ENCODE results near the gene HCRT.

The HCRT gene

DNA sequence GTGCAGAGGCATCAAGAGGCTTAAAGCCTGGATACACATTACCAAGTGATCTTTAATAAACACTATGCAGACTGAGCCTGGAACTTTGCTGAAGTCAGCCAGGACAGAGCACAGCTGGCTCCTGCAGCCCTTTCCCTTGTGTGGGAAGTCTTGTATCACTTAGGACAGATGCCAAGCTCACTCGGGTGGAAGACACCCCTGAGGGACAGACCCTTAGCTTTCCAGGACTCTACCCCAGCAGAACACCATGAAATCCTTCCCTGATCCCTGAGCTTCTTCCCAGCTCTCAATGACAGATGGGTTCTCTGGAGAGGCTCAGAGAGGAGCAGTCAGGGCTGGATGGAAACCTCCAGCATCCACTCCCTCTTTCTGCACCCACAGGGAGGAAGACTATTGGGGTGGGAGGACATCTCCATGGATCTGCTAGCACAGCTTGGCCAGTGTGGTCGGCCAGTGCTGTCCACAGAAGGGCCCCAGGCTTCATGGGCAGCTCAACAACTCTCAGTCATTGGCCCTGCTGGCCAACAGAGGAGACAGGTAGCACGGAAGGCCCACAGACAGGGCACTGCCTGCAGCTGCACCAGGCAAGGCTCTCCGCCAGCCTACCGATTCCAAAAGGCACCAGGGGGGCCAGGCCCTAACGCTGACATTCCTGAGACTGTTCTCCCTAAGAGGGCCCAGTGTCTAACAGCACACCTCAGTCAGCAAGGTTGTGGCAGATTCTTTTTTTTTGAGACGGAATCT, 46.3 kb downstream of the HCRT start:
- no peak for DNase-seq (ENCODE audit: low spot score)

DNA sequence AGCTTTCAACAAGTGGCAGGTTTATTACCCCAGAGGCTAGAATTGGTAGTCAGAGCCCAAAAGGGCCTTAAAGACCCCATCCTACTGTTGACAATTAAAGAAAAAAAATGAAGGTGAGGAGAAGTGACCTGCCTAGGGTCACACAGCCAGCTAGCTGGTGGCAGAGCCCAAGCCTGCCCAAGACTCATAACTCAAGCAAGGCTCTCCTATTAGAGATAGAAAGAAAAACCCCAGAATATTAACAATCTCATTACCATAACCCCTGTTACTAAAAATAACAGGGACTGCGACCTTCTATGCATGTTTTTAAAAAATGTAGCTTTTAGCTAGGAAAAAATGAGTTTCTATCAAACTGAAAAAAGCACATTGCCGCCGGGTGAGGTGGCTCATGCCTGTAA, 48.6 kb downstream of the HCRT start:
- no peak for DNase-seq (ENCODE audit: low spot score)

DNA sequence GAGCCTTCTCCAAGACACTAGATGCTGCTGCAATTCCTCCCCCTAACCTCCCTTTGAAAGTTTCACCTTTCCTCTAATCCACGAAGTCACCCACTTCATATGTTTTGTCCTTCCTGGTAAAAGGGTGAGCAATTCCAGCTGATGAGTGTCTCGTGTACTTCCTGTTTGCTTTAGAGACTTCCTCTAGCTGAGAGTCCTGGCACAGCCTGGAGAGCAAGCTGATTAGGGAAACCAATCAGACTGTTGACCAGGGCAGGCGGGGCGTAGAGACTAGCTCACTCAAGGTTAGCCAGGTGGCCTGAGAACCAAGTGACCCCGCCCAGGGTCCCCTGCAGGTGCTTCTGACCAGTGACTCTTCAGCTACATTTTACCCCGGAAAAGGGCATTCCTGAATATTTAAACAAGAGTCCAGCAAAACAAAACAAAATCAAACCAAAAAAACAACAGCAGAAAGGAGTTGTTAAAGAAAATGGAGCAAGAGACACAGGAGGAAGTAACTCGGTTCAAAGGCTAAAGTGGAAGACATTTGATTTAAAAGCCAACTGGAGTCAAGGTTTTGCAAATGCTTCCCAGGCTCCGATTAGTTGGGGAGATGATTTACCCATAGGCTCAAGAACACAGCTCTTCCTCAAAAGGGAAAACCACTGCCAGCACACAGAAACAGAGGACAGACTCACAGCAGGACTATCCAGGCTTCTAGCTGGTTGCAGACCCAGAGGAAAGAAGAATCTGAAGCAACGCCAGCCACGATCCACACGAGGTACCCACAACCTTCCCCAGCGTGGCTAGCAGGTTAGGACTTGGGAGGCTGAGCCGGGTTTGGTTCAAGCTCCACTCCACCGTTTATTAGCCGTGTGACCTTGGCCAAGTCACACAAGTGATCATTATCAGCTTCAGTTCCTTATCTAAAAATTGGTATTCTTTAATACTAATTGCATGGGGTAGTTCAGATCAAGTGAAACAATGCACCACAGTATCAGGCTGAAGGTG, 49.3 kb downstream of the HCRT start:
- peak; percentile 81 for DNase-seq (ENCODE audit: low spot score)

DNA sequence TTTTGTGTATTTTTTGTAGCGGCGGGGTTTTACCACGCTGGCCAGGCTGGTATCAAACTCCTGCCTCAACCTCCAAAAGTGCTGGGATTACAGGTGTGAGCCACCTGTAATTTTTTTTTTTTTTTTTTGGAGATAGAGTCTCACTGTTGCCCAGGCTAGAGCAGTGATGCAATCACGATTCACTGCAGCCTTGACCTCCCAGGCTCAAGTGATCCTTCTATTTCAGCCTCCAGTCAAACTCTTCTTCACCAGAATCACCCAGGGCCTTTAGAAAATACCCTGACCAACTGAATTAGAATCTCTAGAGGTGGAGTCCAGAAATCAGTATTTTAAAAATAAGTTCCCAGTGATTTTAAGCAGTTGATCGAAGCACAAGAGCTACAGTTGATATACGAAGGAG, 50.1 kb downstream of the HCRT start:
- no peak for DNase-seq (ENCODE audit: low spot score)

Data from LoVo (cell line).